Stimulated activated CD8-positive, alpha-beta memory T cell treated with anti-CD3 and anti-CD28 coated beads, Interleukin-12 subunit alpha, Interleukin-12 subunit beta, amount 100 ng/mL, for 24 hours (primary cell): Measurements from ENCODE around the gene TMSB15C.

ENCODE experiments used
- DNase-seq: peaks from one replicate; pipeline ENCODE4 v3.0.0-alpha.2; 2020; ENCODE audit errors: extremely low read depth

TMSB15C gene

DNA sequence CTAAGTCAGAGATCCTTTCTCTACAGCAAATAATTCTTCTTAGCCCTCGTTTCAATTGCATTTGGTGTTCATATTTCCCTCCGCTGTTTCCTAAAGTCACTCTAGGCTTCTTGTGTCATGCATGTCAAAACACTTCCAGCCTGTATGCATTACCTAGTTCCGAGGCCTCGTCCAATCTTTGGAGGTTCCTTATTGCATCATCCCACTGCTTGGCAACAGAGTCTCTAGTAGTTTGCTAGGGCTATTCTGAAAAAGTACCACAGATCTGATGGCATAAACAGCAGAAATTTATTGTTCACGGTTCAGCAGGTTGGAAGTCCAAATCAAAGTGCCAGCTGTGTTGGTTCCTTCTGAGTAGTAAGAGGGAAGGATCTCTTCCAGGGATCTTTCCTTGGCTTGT lies 30.4 kb downstream of the TMSB15C start:
- DNase-seq: no peak

DNA sequence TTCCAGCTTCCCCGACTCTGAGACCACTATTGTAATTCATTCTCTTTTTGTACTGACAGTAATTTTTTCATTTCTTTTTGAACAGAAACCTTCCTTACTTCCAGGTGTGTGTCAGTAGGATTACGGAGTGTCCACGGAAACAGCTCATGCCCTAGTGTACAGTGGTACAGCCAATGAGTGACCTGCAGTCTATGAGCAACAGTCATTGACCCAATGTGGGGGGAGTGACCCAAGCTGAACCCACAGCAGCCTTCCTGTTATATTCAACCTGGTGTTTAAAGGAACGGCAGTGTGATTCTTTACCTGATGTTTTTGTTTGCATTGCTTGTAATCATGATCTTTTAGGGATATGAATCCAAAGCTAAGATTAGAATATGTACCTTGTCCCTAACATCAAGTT lies 35.0 kb downstream of the TMSB15C start:
- DNase-seq: no peak

DNA sequence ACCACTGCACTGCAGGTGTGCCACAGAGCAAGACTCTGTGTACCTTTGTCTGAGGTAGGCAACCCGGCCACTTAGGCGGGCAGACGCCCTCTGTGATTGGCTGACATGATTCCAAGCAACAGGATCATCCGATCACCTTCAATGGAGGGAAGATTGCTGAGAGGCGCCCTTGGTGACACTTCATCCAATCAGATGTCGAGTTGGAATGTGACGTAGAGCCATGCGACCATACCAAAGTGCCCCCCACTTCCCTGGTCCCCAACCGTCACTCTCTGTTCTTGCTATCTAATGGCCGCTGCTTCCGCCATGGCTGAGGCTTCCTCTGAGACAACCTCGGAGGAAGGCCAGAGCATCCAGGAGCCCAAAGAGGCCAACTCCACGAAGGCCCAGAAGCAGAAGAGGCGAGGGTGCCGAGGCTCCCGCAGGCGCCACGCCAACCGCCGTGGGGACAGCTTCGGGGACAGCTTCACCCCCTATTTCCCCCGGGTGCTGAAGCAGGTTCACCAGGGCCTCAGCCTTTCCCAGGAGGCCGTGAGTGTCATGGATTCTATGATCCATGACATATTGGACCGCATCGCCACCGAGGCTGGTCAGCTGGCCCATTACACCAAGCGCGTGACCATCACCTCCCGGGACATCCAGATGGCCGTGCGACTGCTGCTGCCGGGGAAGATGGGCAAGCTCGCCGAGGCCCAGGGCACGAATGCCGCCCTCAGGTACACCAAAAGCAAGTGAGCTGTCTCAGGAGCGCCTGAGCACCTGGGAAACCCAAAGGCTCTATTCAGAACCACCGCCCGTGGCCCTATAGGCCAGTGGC lies 36.1 kb downstream of the TMSB15C start, which contains the start of gene H2BW2:
Gene H2BW2 (plus strand): TSS at position 268 of the 817 bp plus-strand sequence. CDS start 39 bp downstream, at position 307.
- no peak for DNase-seq
